K562 (cell line): ENCODE measurements around the gene PACS2. TPM values are rescaled to one million over a fixed set of nuclear protein-coding genes. Genes with fewer than 3 reads are reported as not detected.

ENCODE experiments used
- ATAC-seq: fragments of 200-7000 bp; cut with Tn5 transposase; 3 replicates; pipeline ENCODE4 v1.9.1; 2020; ENCODE audit warnings: moderate library complexity
- BruUV-seq: library from RNA; stranded (reverse); fragments of 400-500 nt; replicated peaks from 2 replicates; lab custom pipeline; 2021; lab: Mats Ljungman, UMichigan
- CTCF ChIA-PET: fragments of 300-600 bp; formaldehyde crosslinking; extraction: SDS; loops from one replicate; lab custom pipeline; 2021; ENCODE audit warnings: low intra/inter-chr PET ratio; lab: Yijun Ruan, JAX
- POLR2A ChIA-PET: fragments of 300-600, 350-650 bp; sonication (Branson Sonifier 250); formaldehyde crosslinking; extraction: SDS; loops from one replicate; lab custom pipeline; 2021; ENCODE audit warnings: antibody characterized with exemption, inconsistent platforms; lab: Yijun Ruan, JAX
- DNase-seq, 4 experiments: peaks; one replicate each; pipeline versions ENCODE4 v3.0.0 to v3.0.0-alpha.2; 2011 to 2018; ENCODE audit warnings: low spot score in 3 of 4, mixed read lengths in 3 of 4; ENCODE audit errors: extremely low read depth in 1 of 4
- FAIRE-seq: peaks from 2 replicates; lab custom pipeline; 2011; peaks lifted over from hg19 to GRCh38; lab: Jason Lieb, UNC
- H2AFZ ChIP-seq: 2 replicates; pipeline ENCODE4 v1.6.0; 2011; ENCODE audit warnings: low read depth, low read length, control low read depth, inconsistent platforms
- H3K27ac ChIP-seq: fragments of 200-600 bp; 3 replicates; pipeline ENCODE4 v1.8.0; 2011; ENCODE audit warnings: low read depth, mild to moderate bottlenecking, control low read depth, inconsistent platforms, low read length, moderate library complexity, mixed read lengths; ENCODE audit errors: extremely low read depth
- H3K27me3 ChIP-seq, 2 experiments: fragments of 300-600 bp in 1 of 2; 2 replicates in 1 of 2; 3 replicates in 1 of 2; pipeline versions ENCODE4 v1.6.0 to v1.8.0; 2011; ENCODE audit warnings: inconsistent platforms in 2 of 2, low read length in 2 of 2, mild to moderate bottlenecking in 1 of 2, mixed read lengths in 1 of 2, moderate library complexity in 1 of 2; ENCODE audit not compliant: control insufficient read depth in 2 of 2, insufficient read depth in 2 of 2
- H3K36me3 ChIP-seq: fragments of 300-600 bp; 3 replicates; pipeline ENCODE4 v1.8.0; 2011; ENCODE audit warnings: mild to moderate bottlenecking, low read length, inconsistent platforms; ENCODE audit not compliant: control insufficient read depth, insufficient read depth
- H3K4me1 ChIP-seq, 2 experiments: fragments of 200-600 bp in 1 of 2; replicated peaks in 1 of 2; 2 replicates in 1 of 2; 3 replicates in 1 of 2; pipeline versions ENCODE4 v1.5.1 to v1.8.0; 2011; ENCODE audit warnings: inconsistent platforms in 2 of 2, low read length in 2 of 2, mild to moderate bottlenecking in 1 of 2, mixed read lengths in 1 of 2, moderate library complexity in 1 of 2; ENCODE audit not compliant: control insufficient read depth in 2 of 2, insufficient read depth in 2 of 2
- H3K4me2 ChIP-seq: 2 replicates; pipeline ENCODE4 v1.6.1; 2011; ENCODE audit warnings: low read length, control low read depth, inconsistent platforms, mixed read lengths; ENCODE audit not compliant: insufficient read depth
- H3K4me3 ChIP-seq: fragments of 200-600 bp; sonication (generic), shearing (Covaris generic); 2 replicates; pipeline ENCODE4 v1.5.1; 2016; ENCODE audit warnings: control low read depth, inconsistent platforms
- H3K79me2 ChIP-seq: fragments of 200-600 bp; 3 replicates; pipeline ENCODE4 v1.8.0; 2011; ENCODE audit warnings: low read length, inconsistent platforms; ENCODE audit not compliant: control insufficient read depth, insufficient read depth
- H3K9ac ChIP-seq, 2 experiments: 2 replicates each; pipeline versions ENCODE4 v1.6.0 to v1.6.1; 2011; ENCODE audit warnings: low read depth in 2 of 2, low read length in 2 of 2, control low read depth in 1 of 2, inconsistent platforms in 1 of 2, mild to moderate bottlenecking in 1 of 2, mixed read lengths in 1 of 2; ENCODE audit not compliant: insufficient read depth in 1 of 2
- H3K9me1 ChIP-seq: one replicate; pipeline ENCODE4 v1.6.0; 2011; ENCODE audit warnings: inconsistent platforms, mild to moderate bottlenecking, low read length, moderate library complexity; ENCODE audit not compliant: control insufficient read depth, insufficient read depth
- H3K9me3 ChIP-seq: replicated peaks from 2 replicates; pipeline ENCODE4 v1.5.1; 2011; ENCODE audit warnings: low read depth, low read length, inconsistent platforms; ENCODE audit not compliant: control insufficient read depth, insufficient read depth
- H4K20me1 ChIP-seq: replicated peaks from 2 replicates; pipeline ENCODE4 v1.6.1; 2011; ENCODE audit warnings: low read length, inconsistent platforms, mixed read lengths; ENCODE audit not compliant: control insufficient read depth, insufficient read depth
- CSDE1 ChIP-seq, 2 experiments: fragments of 450-650 bp; IDR thresholded peaks; 2 replicates each; pipeline ENCODE4 v1.6.1; 2016; ENCODE audit warnings: mild to moderate bottlenecking in 1 of 2
- DNMT1 ChIP-seq: fragments of 450-650 bp; IDR thresholded peaks from 2 replicates; pipeline ENCODE4 v1.6.1; 2016; ENCODE audit warnings: antibody characterized with exemption, mild to moderate bottlenecking
- ELF2 ChIP-seq: fragments of 250-450 bp; sonication (Bioruptor Pico); IDR thresholded peaks from 2 replicates; pipeline ENCODE4 v1.5.0; 2021; ENCODE audit warnings: mild to moderate bottlenecking
- HDGF ChIP-seq: fragments of 450-650 bp; IDR thresholded peaks from 2 replicates; pipeline ENCODE4 v1.6.1; 2016
- MTA1 ChIP-seq: fragments of 450-650 bp; IDR thresholded peaks from 2 replicates; pipeline ENCODE4 v1.6.1; 2017; ENCODE audit warnings: borderline replicate concordance
- NFRKB ChIP-seq: fragments of 450-650 bp; IDR thresholded peaks from 2 replicates; pipeline ENCODE4 v1.6.1; 2016; ENCODE audit warnings: low read depth
- NR4A1 ChIP-seq, 2 experiments: fragments of 250-450 bp in 1 of 2; fragments of 450-650 bp in 1 of 2; sonication (Bioruptor Pico) in 1 of 2; IDR thresholded peaks; 2 replicates each; pipeline versions ENCODE4 v1.4.0 to v1.6.1; 2016 to 2020; ENCODE audit warnings: mild to moderate bottlenecking in 2 of 2, missing compliant biosample characterization in 1 of 2, missing genetic modification characterization in 1 of 2, moderate library complexity in 1 of 2
- SFPQ ChIP-seq: fragments of 200-400 bp; formaldehyde crosslinking; IDR thresholded peaks from 2 replicates; pipeline ENCODE4 v1.6.1; 2017; ENCODE audit warnings: mild to moderate bottlenecking, low read depth, low read length, moderate library complexity
- SP2 ChIP-seq: IDR thresholded peaks from 2 replicates; pipeline ENCODE4 v1.6.1; 2011; ENCODE audit warnings: mild to moderate bottlenecking, low read depth, low read length, moderate library complexity; ENCODE audit not compliant: poor library complexity, severe bottlenecking; ENCODE audit errors: extremely low read depth
- THRAP3 ChIP-seq: fragments of 450-650 bp; IDR thresholded peaks from 2 replicates; pipeline ENCODE4 v1.6.1; 2016; ENCODE audit warnings: mild to moderate bottlenecking, inconsistent platforms, borderline replicate concordance
- ZBTB17 ChIP-seq: fragments of 450-650 bp; formaldehyde crosslinking; IDR thresholded peaks from 2 replicates; pipeline ENCODE4 v1.4.0; 2020; ENCODE audit warnings: mild to moderate bottlenecking
- ZNF79 ChIP-seq: fragments of 250-450 bp; sonication (Bioruptor Pico); IDR thresholded peaks from 2 replicates; pipeline ENCODE4 v1.4.0; 2020; ENCODE audit warnings: low read depth, mild to moderate bottlenecking, moderate library complexity
- WGBS: fragments of 100-300 bp; shearing (Covaris generic); methylation state at CpG from one replicate; pipeline ENCODE4 v1.1.6; 2016; ENCODE audit warnings: low coverage, mixed read lengths; ENCODE audit not compliant: insufficient coverage; ENCODE audit errors: missing lambda C conversion rate; 5-methylcytosine and 5-hydroxymethylcytosine counted together
- in situ Hi-C: fragments of 300-500 bp; cut with MboI; formaldehyde crosslinking; loops from 4 replicates; pipeline ENCODE4 v1.15.0; 2018; ENCODE audit warnings: inconsistent platforms, mixed read lengths
- intact Hi-C: fragments of 100-400 bp; cut with micrococcal nuclease; formaldehyde crosslinking; loops from 2 replicates; pipeline ENCODE4 v1.14.2; 2022
- polyA plus RNA-seq, 8 experiments: library from polyadenylated mRNA; depleted of rRNA in 4 of 8; stranded (reverse) in 5 of 8; unstranded in 3 of 8; fragments of >200 nt; fragmentation: Nextera tagmentation in 2 of 8; fragmentation: Illumina TruSeq in 1 of 8; extraction: Ambion mirVana in 2 of 8; extraction: Trizol in 1 of 8; gene quantifications; 2 replicates each; pipeline versions ENCODE4 v1.2.1 to v1.2.3, GENCODE V29; 2011 to 2014; ENCODE audit warnings: inconsistent platforms in 1 of 8, missing spikeins in 1 of 8
- total RNA-seq, 7 experiments: library from RNA; depleted of rRNA in 6 of 7; stranded (reverse); fragments of >200 nt in 6 of 7; fragmentation: Illumina TruSeq in 2 of 7; extraction: Trizol in 2 of 7; gene quantifications; 2 replicates each; pipeline versions ENCODE4 v1.2.1 to v1.2.3, GENCODE V29; 2011 to 2021; ENCODE audit warnings: low replicate concordance in 1 of 7
- TF ChIP-seq, protein P1 (sequence below): fragments of 250-450 bp; sonication (Bioruptor Pico); IDR thresholded peaks from 2 replicates; pipeline ENCODE4 v1.4.0; 2020

The PACS2 gene
- total and polyA plus RNA-seq, 9 of the 15 experiments (the other 6 are each of a cell fraction or from before 2014, with no cell fraction given) = 0.11 to 20.8 (median 9.9) TPM

GRCh38 chr14:105381446-105382342 is 67.1 kb downstream of the PACS2 start:
- H3K9me1 ChIP-seq = no peaks in the 10 kb centered on the region
- FAIRE-seq (no peak), DNase-seq (no peak), ATAC-seq (no peak)
- ChIA-PET CTCF (no interaction called here), POLR2A (interaction anchor here (1.4 kb wide), 1 partner anchor 9 kb away, joined by 3 read pairs; no protein-coding TSS in a partner anchor)
- H2AFZ ChIP-seq = no peak overlapping the region
- no peaks in the 10 kb centered on the region; the same call in 1 of the 2 replicates for H4K20me1 ChIP-seq
- no peak overlapping the region for H3K4me2 ChIP-seq
- no peak overlapping the region for H3K9ac ChIP-seq
- no peak overlapping the region for H3K4me3 ChIP-seq
- H3K79me2 ChIP-seq = no peaks in the 10 kb centered on the region
- H3K27me3 ChIP-seq = no peaks in the 10 kb centered on the region
- peaks cover 8 to 28% of the 10 kb centered on the region in 2 experiments; a peak in 4 of 5 replicates for H3K4me1 ChIP-seq
- 57% methylated on average over 17 of the region's 27 CpGs for WGBS
- no peak overlapping the region for H3K27ac ChIP-seq
- H3K36me3 ChIP-seq = no peaks in the 10 kb centered on the region
- BruUV-seq = no TSS peak
- H3K9me3 ChIP-seq = no peaks in the 10 kb centered on the region
- in situ Hi-C loops = no loop called here
- intact Hi-C loops = no loop called here
- TF ChIP-seq ZNF79 (CRISPR knock-in tag) = no peak
- no peak for TF ChIP-seq ZBTB17 (CRISPR knock-in tag)
- no peak for TF ChIP-seq THRAP3
- no peak for TF ChIP-seq NR4A1 (CRISPR knock-in tag; IDR thresholded peaks at IDR 0.05)
- no peak for TF ChIP-seq NR4A1 (tag; IDR thresholded peaks at IDR 0.05)
- TF ChIP-seq CSDE1 (IDR thresholded peaks at IDR 0.05) = no peak
- no peak for TF ChIP-seq DNMT1
- no peak for TF ChIP-seq SP2
- no peak for TF ChIP-seq HDGF
- no peak for TF ChIP-seq ELF2 (CRISPR knock-in tag)
- no peak for TF ChIP-seq MTA1
- TF ChIP-seq, protein P1, sequence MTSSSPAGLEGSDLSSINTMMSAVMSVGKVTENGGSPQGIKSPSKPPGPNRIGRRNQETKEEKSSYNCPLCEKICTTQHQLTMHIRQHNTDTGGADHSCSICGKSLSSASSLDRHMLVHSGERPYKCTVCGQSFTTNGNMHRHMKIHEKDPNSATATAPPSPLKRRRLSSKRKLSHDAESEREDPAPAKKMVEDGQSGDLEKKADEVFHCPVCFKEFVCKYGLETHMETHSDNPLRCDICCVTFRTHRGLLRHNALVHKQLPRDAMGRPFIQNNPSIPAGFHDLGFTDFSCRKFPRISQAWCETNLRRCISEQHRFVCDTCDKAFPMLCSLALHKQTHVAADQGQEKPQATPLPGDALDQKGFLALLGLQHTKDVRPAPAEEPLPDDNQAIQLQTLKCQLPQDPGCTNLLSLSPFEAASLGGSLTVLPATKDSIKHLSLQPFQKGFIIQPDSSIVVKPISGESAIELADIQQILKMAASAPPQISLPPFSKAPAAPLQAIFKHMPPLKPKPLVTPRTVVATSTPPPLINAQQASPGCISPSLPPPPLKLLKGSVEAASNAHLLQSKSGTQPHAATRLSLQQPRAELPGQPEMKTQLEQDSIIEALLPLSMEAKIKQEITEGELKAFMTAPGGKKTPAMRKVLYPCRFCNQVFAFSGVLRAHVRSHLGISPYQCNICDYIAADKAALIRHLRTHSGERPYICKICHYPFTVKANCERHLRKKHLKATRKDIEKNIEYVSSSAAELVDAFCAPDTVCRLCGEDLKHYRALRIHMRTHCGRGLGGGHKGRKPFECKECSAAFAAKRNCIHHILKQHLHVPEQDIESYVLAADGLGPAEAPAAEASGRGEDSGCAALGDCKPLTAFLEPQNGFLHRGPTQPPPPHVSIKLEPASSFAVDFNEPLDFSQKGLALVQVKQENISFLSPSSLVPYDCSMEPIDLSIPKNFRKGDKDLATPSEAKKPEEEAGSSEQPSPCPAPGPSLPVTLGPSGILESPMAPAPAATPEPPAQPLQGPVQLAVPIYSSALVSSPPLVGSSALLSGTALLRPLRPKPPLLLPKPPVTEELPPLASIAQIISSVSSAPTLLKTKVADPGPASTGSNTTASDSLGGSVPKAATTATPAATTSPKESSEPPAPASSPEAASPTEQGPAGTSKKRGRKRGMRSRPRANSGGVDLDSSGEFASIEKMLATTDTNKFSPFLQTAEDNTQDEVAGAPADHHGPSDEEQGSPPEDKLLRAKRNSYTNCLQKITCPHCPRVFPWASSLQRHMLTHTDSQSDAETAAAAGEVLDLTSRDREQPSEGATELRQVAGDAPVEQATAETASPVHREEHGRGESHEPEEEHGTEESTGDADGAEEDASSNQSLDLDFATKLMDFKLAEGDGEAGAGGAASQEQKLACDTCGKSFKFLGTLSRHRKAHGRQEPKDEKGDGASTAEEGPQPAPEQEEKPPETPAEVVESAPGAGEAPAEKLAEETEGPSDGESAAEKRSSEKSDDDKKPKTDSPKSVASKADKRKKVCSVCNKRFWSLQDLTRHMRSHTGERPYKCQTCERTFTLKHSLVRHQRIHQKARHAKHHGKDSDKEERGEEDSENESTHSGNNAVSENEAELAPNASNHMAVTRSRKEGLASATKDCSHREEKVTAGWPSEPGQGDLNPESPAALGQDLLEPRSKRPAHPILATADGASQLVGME (CRISPR knock-in tag) = no peak
- no peak for TF ChIP-seq SFPQ
- no peak for TF ChIP-seq NFRKB
